Nephron (organoid): ENCODE data around the gene SSRP1.

Experiments used
- H3K27ac Mint-ChIP-seq, 3 experiments: 2 replicates each; pipeline ENCODE4 v1.8.0; 2020; ENCODE audit warnings: mixed read lengths in 3 of 3, mild to moderate bottlenecking in 2 of 3, moderate library complexity in 1 of 3
- H3K27me3 Mint-ChIP-seq: 2 replicates; pipeline ENCODE4 v1.8.0; 2021; ENCODE audit warnings: low read depth, mild to moderate bottlenecking, moderate library complexity, mixed read lengths
- H3K36me3 Mint-ChIP-seq: 2 replicates; pipeline ENCODE4 v1.8.0; 2020; ENCODE audit warnings: low read depth, mixed read lengths
- H3K4me1 Mint-ChIP-seq: 2 replicates; pipeline ENCODE4 v1.8.0; 2020; ENCODE audit warnings: mixed read lengths
- H3K4me3 Mint-ChIP-seq, 3 experiments: 2 replicates each; pipeline ENCODE4 v1.8.0; 2020; ENCODE audit warnings: mild to moderate bottlenecking in 3 of 3, mixed read lengths in 3 of 3, moderate library complexity in 2 of 3
- H3K9me3 Mint-ChIP-seq: 2 replicates; pipeline ENCODE4 v1.8.0; 2020; ENCODE audit warnings: mixed read lengths
- CTCF ChIP-seq, 3 experiments: fragments of 200-600 bp; sonication (generic); IDR thresholded peaks; one replicate each; pipeline ENCODE4 v1.5.0; 2021; ENCODE audit warnings: antibody characterized with exemption in 3 of 3; ENCODE audit not compliant: unreplicated experiment in 3 of 3

SSRP1 gene

GRCh38 chr11:57357310-57357709 is 21.6 kb upstream of the SSRP1 start:
- Mint-ChIP-seq H3K27ac (no peak overlapping the region), H3K4me3 (no peak overlapping the region), H3K36me3 (no peaks in the 10 kb centered on the region), H3K9me3 (no peaks in the 10 kb centered on the region), H3K27me3 (peaks cover 18% of the 10 kb centered on the region), H3K4me1 (peaks cover 44% of the 10 kb centered on the region)
- TF ChIP-seq CTCF (IDR thresholded peaks at IDR 0.05; ENCODE audit: unreplicated experiment in 3 of 3) = no peak

GRCh38 chr11:57356268-57356667 is 20.6 kb upstream of the SSRP1 start:
- no peak overlapping the region for H3K4me3 Mint-ChIP-seq
- peaks cover 3% of the 10 kb centered on the region for H3K9me3 Mint-ChIP-seq
- H3K27me3 Mint-ChIP-seq = peaks cover 18% of the 10 kb centered on the region
- peaks cover 44% of the 10 kb centered on the region for H3K4me1 Mint-ChIP-seq
- H3K27ac Mint-ChIP-seq = no peak overlapping the region
- peaks cover 4% of the 10 kb centered on the region for H3K36me3 Mint-ChIP-seq
- TF ChIP-seq CTCF (IDR thresholded peaks at IDR 0.05; ENCODE audit: unreplicated experiment in 3 of 3) = no peak

- Mint-ChIP-seq H3K27ac (no peak overlapping the region), H3K4me3 (peak overlapping the region in 1 of 3 experiments; percentile 5), H3K27me3 (peaks cover 18% of the 10 kb centered on the region), H3K4me1 (peaks cover 43% of the 10 kb centered on the region), H3K9me3 (peaks cover 3% of the 10 kb centered on the region), H3K36me3 (peaks cover 5% of the 10 kb centered on the region)
- TF ChIP-seq CTCF (IDR thresholded peaks at IDR 0.05; ENCODE audit: unreplicated experiment in 3 of 3) = no peak
Measured at GRCh38 chr11:57354699-57355098, 19.0 kb upstream of the SSRP1 start.

DNA sequence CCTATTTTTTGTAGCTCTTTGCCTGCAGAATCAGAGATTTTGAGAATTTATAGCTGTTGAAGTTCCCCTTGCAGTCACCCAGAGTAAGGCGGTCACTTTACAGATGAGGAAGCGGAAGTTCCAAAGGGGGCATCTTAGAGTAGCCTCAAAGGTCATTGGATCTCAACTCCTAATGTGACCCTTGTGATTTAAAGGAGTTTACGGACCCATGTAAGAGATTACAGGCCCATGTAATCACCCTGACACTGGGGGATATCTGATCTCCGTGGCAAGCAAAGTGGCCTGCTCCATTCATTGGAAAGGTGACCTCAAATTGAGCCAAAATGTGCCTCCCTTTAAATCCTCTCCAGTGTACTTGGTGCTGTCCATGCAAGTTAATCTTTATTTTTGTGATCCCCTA is 18.2 kb upstream of the SSRP1 start:
- TF ChIP-seq CTCF (IDR thresholded peaks at IDR 0.05; ENCODE audit: unreplicated experiment in 3 of 3) = no peak
- Mint-ChIP-seq H3K27ac (peak overlapping the region in 1 of 3 experiments; percentile 4), H3K9me3 (peaks cover 3% of the 10 kb centered on the region), H3K4me1 (peaks cover 40% of the 10 kb centered on the region), H3K36me3 (peaks cover 5% of the 10 kb centered on the region), H3K4me3 (no peak overlapping the region), H3K27me3 (peaks cover 14% of the 10 kb centered on the region)

- Mint-ChIP-seq H3K9me3 (peaks cover 3% of the 10 kb centered on the region), H3K36me3 (peaks cover 5% of the 10 kb centered on the region), H3K4me3 (no peak overlapping the region), H3K4me1 (peaks cover 40% of the 10 kb centered on the region), H3K27ac (peak overlapping the region in 2 of 3 experiments; percentile 6 to 14), H3K27me3 (peaks cover 10% of the 10 kb centered on the region)
- no peak for TF ChIP-seq CTCF (IDR thresholded peaks at IDR 0.05; ENCODE audit: unreplicated experiment in 3 of 3)
Measured at GRCh38 chr11:57353446-57353845, 17.8 kb upstream of the SSRP1 start.

- peaks cover 10% of the 10 kb centered on the region for H3K27me3 Mint-ChIP-seq
- TF ChIP-seq CTCF (IDR thresholded peaks at IDR 0.05; ENCODE audit: unreplicated experiment in 3 of 3) = no peak
- no peak overlapping the region for H3K4me3 Mint-ChIP-seq
- H3K4me1 Mint-ChIP-seq = peaks cover 39% of the 10 kb centered on the region
- peaks cover 5% of the 10 kb centered on the region for H3K36me3 Mint-ChIP-seq
- H3K9me3 Mint-ChIP-seq = peaks cover 3% of the 10 kb centered on the region
- peak overlapping the region in 2 of 3 experiments; percentile 6 to 14 for H3K27ac Mint-ChIP-seq
Measured at GRCh38 chr11:57353036-57353435, 17.3 kb upstream of the SSRP1 start.
